Ovary (tissue), 9 donors: ENCODE results near the gene FAM187B. TPM values are rescaled to one million over a fixed set of nuclear protein-coding genes. Genes with fewer than 3 reads are reported as not detected.

Experiments used
- DNase-seq, 5 donors: peaks; one replicate each; pipeline ENCODE4 v3.0.0-alpha.2; 2019 to 2020
- H3K27ac ChIP-seq, 2 donors: fragments of 200-600 bp; one replicate each; pipeline versions ENCODE4 v1.5.1 to v1.8.0; 2019 to 2022
- H3K27me3 ChIP-seq: fragments of 200-600 bp; one replicate; pipeline ENCODE4 v1.8.0; 2022
- H3K36me3 ChIP-seq: fragments of 200-600 bp; sonication (generic); one replicate; pipeline ENCODE4 v1.5.1; 2019
- H3K4me1 ChIP-seq: one replicate; pipeline ENCODE4 v1.8.1; 2013; ENCODE audit warnings: mild to moderate bottlenecking, moderate library complexity; ENCODE audit not compliant: insufficient read depth
- H3K4me3 ChIP-seq: fragments of 200-600 bp; sonication (generic); one replicate; pipeline ENCODE4 v1.5.1; 2017
- H3K9me3 ChIP-seq, 2 donors: fragments of 200-600 bp in 1 of 2; sonication (generic) in 1 of 2; one replicate each; pipeline versions ENCODE4 v1.5.1 to v1.8.1; 2013 to 2019; ENCODE audit warnings: mild to moderate bottlenecking in 1 of 2, moderate library complexity in 1 of 2
- CTCF ChIP-seq, 3 donors: fragments of 450-650 bp in 2 of 3; fragments of 200-600 bp in 1 of 3; IDR thresholded peaks; one replicate each; pipeline versions ENCODE4 v1.5.1 to v1.8.0; 2016 to 2022; ENCODE audit warnings: antibody characterized with exemption in 3 of 3, mild to moderate bottlenecking in 1 of 3
- EP300 ChIP-seq: sonication (generic); formaldehyde crosslinking; IDR thresholded peaks from one replicate; pipeline ENCODE4 v1.6.1; 2017; ENCODE audit warnings: antibody characterized with exemption
- POLR2A ChIP-seq: fragments of 450-650 bp; IDR thresholded peaks from one replicate; pipeline ENCODE4 v1.6.1; 2017; ENCODE audit warnings: antibody characterized with exemption, mild to moderate bottlenecking, moderate library complexity
- WGBS, 3 donors: extraction: QIAGEN DNeasy Blood & Tissue Kit in 1 of 3; methylation state at CpG; one replicate each; pipeline versions ENCODE4 v1.1.5 to v1.1.7; 2013 to 2017; 5-methylcytosine and 5-hydroxymethylcytosine counted together
- intact Hi-C, 4 donors: fragments of 100-400 bp; cut with DNase I; formaldehyde crosslinking; loops; one replicate each; pipeline versions ENCODE4 v1.11.0 to v1.15.1; 2022 to 2023
- polyA plus RNA-seq, 2 donors: library from polyadenylated mRNA; stranded (reverse); fragments of 200-250 nt in 1 of 2; fragments of 350-450 nt in 1 of 2; fragmentation: Illumina TruSeq in 1 of 2; extraction: RNeasy Lipid Tissue Mini Kit (QIAGEN cat#74804) in 1 of 2; gene quantifications; one replicate each; pipeline ENCODE4 v1.2.3, GENCODE V29; 2013 to 2014
- total RNA-seq, 7 donors: library from RNA; depleted of rRNA in 2 of 7; stranded (reverse); fragments of >200 nt in 2 of 7; fragmentation: NEBNext Ultra II Directional in 3 of 7; extraction: Animal tissue kit (Norgen Biotek cat#: 25700) in 3 of 7; gene quantifications; one replicate each; pipeline versions ENCODE4 v1.1.0 to v1.2.4, GENCODE V29; 2016 to 2023
- donor health status: DM: no; HTN: no; CAD: no; lungs with moderate emphysema.
- donor health status: DM: no; HTN: no; CAD: no.
- donor health status: Bipolar disorder and iron deficiency.
- donor health status: DM: yes; HTN: yes; CAD: no.
- donor health status: DM: no; HTN: no; CAD: no.
- donor health status: DM: yes; HTN: yes; CAD: no.

Gene FAM187B
- total and polyA plus RNA-seq, 9 donors = 0.06 TPM; not detected in 8

GRCh38 chr19:35211545-35212230 lies 16.9 kb downstream of the FAM187B start:
- H3K27me3 ChIP-seq = no peaks in the 10 kb centered on the region
- WGBS, 3 donors = 80 to 83% (median 80%) methylated on average over 7 of the region's 7 CpGs
- no peaks in the 10 kb centered on the region for H3K36me3 ChIP-seq
- no peaks in the 10 kb centered on the region for H3K9me3 ChIP-seq
- intact Hi-C loops = no loop called here
- H3K4me3 ChIP-seq = no peak overlapping the region
- peak in 1 of 5 donors; percentile 24 for DNase-seq
- no peak overlapping the region for H3K27ac ChIP-seq
- peaks cover 8% of the 10 kb centered on the region for H3K4me1 ChIP-seq
- TF ChIP-seq EP300 (no peak), POLR2A (no peak), CTCF (IDR thresholded peaks at IDR 0.05) (no peak)

GRCh38 chr19:35209646-35210045 lies 18.9 kb downstream of the FAM187B start:
- TF ChIP-seq EP300 (no peak), CTCF (IDR thresholded peaks at IDR 0.05) (no peak), POLR2A (no peak)
- intact Hi-C loops = no loop called here
- DNase-seq = no peak
- Histone ChIP-seq H3K4me3 (no peak overlapping the region), H3K27me3 (no peaks in the 10 kb centered on the region), H3K9me3 (no peaks in the 10 kb centered on the region), H3K27ac (no peak overlapping the region), H3K4me1 (peaks cover 8% of the 10 kb centered on the region), H3K36me3 (no peaks in the 10 kb centered on the region)
- 33 to 42% (median 40%) methylated on average over 4 of the region's 4 CpGs for WGBS, 3 donors

- DNase-seq = no peak
- no peak overlapping the region for H3K27ac ChIP-seq
- no peaks in the 10 kb centered on the region for H3K4me1 ChIP-seq
- H3K9me3 ChIP-seq = no peaks in the 10 kb centered on the region
- no peaks in the 10 kb centered on the region for H3K27me3 ChIP-seq
- no peak overlapping the region for H3K4me3 ChIP-seq
- 90 to 98% (median 94%) methylated on average over 8 of the region's 8 CpGs for WGBS, 3 donors
- intact Hi-C loops = no loop called here
- no peak for TF ChIP-seq POLR2A
- no peak for TF ChIP-seq CTCF (IDR thresholded peaks at IDR 0.05)
- no peak for TF ChIP-seq EP300
- no peaks in the 10 kb centered on the region for H3K36me3 ChIP-seq
Observed at GRCh38 chr19:35208121-35208520, 20.4 kb downstream of the FAM187B start.

- TF ChIP-seq CTCF (IDR thresholded peaks at IDR 0.05) (no peak), EP300 (no peak), POLR2A (no peak)
- Histone ChIP-seq H3K36me3 (no peaks in the 10 kb centered on the region), H3K27ac (no peak overlapping the region), H3K4me3 (no peak overlapping the region), H3K27me3 (no peaks in the 10 kb centered on the region), H3K9me3 (no peaks in the 10 kb centered on the region), H3K4me1 (no peaks in the 10 kb centered on the region)
- no peak for DNase-seq
- intact Hi-C loops = no loop called here
- WGBS, 3 donors = 71 to 79% (median 72%) methylated on average over 8 of the region's 8 CpGs
Observed at GRCh38 chr19:35207391-35207871, 21.1 kb downstream of the FAM187B start.
